Mucosa of descending colon (tissue), 3 donors: ENCODE measurements around the gene IL17RB. TPM values are rescaled to one million over a fixed set of nuclear protein-coding genes. Genes with fewer than 3 reads are reported as not detected.

Experiments
- ATAC-seq: fragments of 200-7000 bp; cut with Tn5 transposase; one replicate; pipeline ENCODE4 v1.9.1; 2020; ENCODE audit warnings: mild to moderate bottlenecking, moderate library complexity
- DNase-seq, 3 donors: peaks; one replicate each; pipeline ENCODE4 v3.0.0-alpha.2; 2020
- H3K36me3 ChIP-seq: fragments of 200-600 bp; one replicate; pipeline ENCODE4 v1.8.0; 2021; ENCODE audit warnings: low read depth, mild to moderate bottlenecking
- H3K4me1 ChIP-seq: fragments of 200-600 bp; one replicate; pipeline ENCODE4 v1.8.0; 2021; ENCODE audit warnings: low read depth, mild to moderate bottlenecking
- H3K4me3 ChIP-seq: fragments of 200-600 bp; one replicate; pipeline ENCODE4 v1.8.0; 2021; ENCODE audit warnings: mild to moderate bottlenecking
- H3K9me3 ChIP-seq: fragments of 200-600 bp; one replicate; pipeline ENCODE4 v1.8.0; 2021; ENCODE audit warnings: mild to moderate bottlenecking
- CTCF ChIP-seq: fragments of 200-600 bp; IDR thresholded peaks from one replicate; pipeline ENCODE4 v1.8.0; 2022; ENCODE audit warnings: antibody characterized with exemption, mild to moderate bottlenecking
- intact Hi-C, 2 donors: fragments of 100-400 bp; cut with DNase I in 1 of 2; cut with micrococcal nuclease in 1 of 2; formaldehyde crosslinking; loops; one replicate each; pipeline versions ENCODE4 v1.11.0 to v1.11.1; 2022; cut with DNase I, micrococcal nuclease
- total RNA-seq, 3 donors: library from RNA; stranded (reverse); fragmentation: NEBNext Ultra II Directional in 2 of 3; extraction: Animal tissue kit (Norgen Biotek cat#: 25700) in 2 of 3; gene quantifications; one replicate each; pipeline versions ENCODE4 v1.2.1 to v1.2.4, GENCODE V29; 2021 to 2023
- donor health status: DM: no; HTN: no; CAD: no; lungs with moderate emphysema.
- donor health status: DM: no; HTN: no; CAD: no.
- donor health status: DM: no; HTN: yes; CAD: no.

The IL17RB gene
- total RNA-seq, 3 donors from 2014 or later = 10.3 to 13.4 (median 10.9) TPM

GRCh38 chr3:53802256-53802880, 44.0 kb upstream of the IL17RB start:
- intact Hi-C loops = no loop called here
- no peaks in the 10 kb centered on the region for H3K36me3 ChIP-seq

GRCh38 chr3:53803124-53803815, 43.1 kb upstream of the IL17RB start:
- Histone ChIP-seq H3K36me3 (no peaks in the 10 kb centered on the region), H3K4me3 (no peak overlapping the region), H3K4me1 (peaks cover 15% of the 10 kb centered on the region), H3K9me3 (no peaks in the 10 kb centered on the region)
- intact Hi-C loops = no loop called here
- no peak for ATAC-seq
- TF ChIP-seq CTCF = no peak
- DNase-seq = no peak

More at GRCh38 chr3:53802256-53802880, 44.0 kb upstream of the IL17RB start:
- DNase-seq = no peak
- TF ChIP-seq CTCF = no peak
- H3K9me3 ChIP-seq = no peaks in the 10 kb centered on the region
- ATAC-seq = no peak
- no peak overlapping the region for H3K4me3 ChIP-seq
- peaks cover 13% of the 10 kb centered on the region for H3K4me1 ChIP-seq

DNA sequence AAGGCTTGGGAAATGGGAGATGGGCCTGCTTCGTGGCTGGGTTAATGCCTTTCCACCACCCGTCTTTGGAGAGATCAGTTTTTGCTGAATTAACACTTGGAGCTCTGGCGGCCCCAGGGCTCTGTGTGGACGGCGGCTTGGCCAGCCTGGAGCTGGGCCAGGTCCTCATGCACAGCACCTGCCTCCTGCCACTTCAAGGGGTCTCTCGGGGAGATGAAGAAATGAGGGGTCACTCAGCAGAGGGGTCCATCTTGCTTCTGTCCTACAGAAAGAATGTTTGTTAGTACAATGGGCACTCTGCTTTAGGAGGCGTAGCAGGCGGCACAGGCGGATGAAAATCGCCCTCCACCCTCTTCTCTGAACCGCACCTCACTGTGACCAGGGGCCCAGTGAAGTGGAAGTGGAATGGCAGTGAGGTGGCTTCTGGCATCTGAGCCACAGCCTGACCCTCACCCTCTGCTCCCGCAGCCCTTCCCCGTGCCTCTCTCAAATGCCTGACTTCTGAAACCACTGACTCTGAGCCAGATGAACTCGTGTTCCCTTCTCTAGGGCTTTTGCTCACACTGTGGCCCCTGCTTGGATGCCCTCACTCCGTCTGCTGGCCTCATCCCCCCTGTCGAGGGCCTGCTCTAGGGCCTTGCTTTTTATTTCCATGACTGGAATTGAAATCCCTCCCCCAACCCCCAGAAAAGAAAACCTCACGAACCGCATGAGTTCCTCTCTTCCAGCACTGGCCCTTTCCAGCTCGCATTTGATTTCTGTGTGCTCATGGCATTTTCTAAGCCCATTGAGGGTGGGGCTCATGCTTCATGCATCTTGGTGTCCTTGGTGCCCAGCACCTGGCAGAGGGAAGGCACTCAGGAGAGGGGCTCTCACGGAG, 42.3 kb upstream of the IL17RB start:
- H3K4me1 ChIP-seq = peaks cover 15% of the 10 kb centered on the region
- H3K4me3 ChIP-seq = no peak overlapping the region
- intact Hi-C loops = no loop called here
- no peaks in the 10 kb centered on the region for H3K9me3 ChIP-seq
- H3K36me3 ChIP-seq = no peaks in the 10 kb centered on the region
- DNase-seq (no peak), ATAC-seq (no peak)
- no peak for TF ChIP-seq CTCF

- H3K9me3 ChIP-seq = no peaks in the 10 kb centered on the region
- no peak overlapping the region for H3K4me3 ChIP-seq
These were observed 41.5 kb upstream of the IL17RB start for GRCh38 chr3:53804697-53805462.

More at GRCh38 chr3:53804697-53805462, 41.5 kb upstream of the IL17RB start:
- H3K4me1 ChIP-seq = peaks cover 15% of the 10 kb centered on the region
- H3K36me3 ChIP-seq = no peaks in the 10 kb centered on the region
- intact Hi-C loops = no loop called here
- no peak for DNase-seq
- no peak for ATAC-seq
- no peak for TF ChIP-seq CTCF
